ENCODE data around the gene LOXL1. TPM values are rescaled to one million over a fixed set of nuclear protein-coding genes. Genes with fewer than 3 reads are reported as not detected.

The LOXL1 gene
- total and polyA plus RNA-seq, 7 donors, result 3.0 to 27.7 (median 9.7) TPM; not detected in 1

- no peaks in the 10 kb centered on the region for H3K9me3 ChIP-seq
- peaks cover 0 to 36% (median 34%) of the 10 kb centered on the region in 4 donors for H3K4me1 ChIP-seq
- intact Hi-C loops (cut with DNase I), result loop anchor here (10.0 kb wide), 1 partner anchor 155 kb away; the partner anchor contains the start of gene ISLR2
- TF ChIP-seq POLR2A (IDR thresholded peaks at IDR 0.05), result no peak
- TF ChIP-seq, protein P1, sequence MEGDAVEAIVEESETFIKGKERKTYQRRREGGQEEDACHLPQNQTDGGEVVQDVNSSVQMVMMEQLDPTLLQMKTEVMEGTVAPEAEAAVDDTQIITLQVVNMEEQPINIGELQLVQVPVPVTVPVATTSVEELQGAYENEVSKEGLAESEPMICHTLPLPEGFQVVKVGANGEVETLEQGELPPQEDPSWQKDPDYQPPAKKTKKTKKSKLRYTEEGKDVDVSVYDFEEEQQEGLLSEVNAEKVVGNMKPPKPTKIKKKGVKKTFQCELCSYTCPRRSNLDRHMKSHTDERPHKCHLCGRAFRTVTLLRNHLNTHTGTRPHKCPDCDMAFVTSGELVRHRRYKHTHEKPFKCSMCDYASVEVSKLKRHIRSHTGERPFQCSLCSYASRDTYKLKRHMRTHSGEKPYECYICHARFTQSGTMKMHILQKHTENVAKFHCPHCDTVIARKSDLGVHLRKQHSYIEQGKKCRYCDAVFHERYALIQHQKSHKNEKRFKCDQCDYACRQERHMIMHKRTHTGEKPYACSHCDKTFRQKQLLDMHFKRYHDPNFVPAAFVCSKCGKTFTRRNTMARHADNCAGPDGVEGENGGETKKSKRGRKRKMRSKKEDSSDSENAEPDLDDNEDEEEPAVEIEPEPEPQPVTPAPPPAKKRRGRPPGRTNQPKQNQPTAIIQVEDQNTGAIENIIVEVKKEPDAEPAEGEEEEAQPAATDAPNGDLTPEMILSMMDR (IDR thresholded peaks at IDR 0.05), result no peak
- no peaks in the 10 kb centered on the region for H3K27me3 ChIP-seq
- WGBS, 2 donors, result 24 to 75% methylated on average over 1 of the region's 1 CpG
- H3K27ac ChIP-seq, result no peak overlapping the region
- no peaks in the 10 kb centered on the region for H3K36me3 ChIP-seq
- DNase-seq, result peak; percentile 48
- no peak overlapping the region for H3K4me3 ChIP-seq
Observed at GRCh38 chr15:73979636-73980035, 53.4 kb downstream of the LOXL1 start.

DNA sequence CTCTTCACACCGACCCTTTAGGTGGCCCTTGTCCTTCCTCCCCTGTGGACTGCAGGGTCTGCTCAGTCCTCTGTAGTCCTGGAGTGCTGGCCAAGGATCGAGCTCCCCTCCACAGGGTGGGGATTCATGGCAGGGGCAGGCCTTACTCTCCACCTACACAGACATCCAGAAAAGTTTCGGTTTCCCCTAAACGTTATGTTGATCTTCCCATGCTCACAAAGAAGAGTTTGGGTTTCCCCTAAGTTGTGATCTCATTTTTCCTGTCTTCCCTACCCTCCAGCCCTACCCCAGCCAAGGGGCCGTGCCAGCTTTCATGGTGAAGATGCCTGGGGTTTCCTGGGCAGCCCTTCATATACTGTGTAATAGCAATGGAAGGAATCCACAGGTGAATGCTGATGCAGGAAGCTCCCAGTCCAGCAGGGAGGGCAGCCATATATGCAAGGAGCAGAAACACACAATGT is 55.5 kb downstream of the LOXL1 start:
- Histone ChIP-seq H3K27ac (peak overlapping the region; percentile 84 to 94 (median 87)), H3K27me3 (no peaks in the 10 kb centered on the region), H3K9me3 (no peaks in the 10 kb centered on the region), H3K4me3 (no peak overlapping the region), H3K36me3 (peaks cover 0 to 13% (median 0%) of the 10 kb centered on the region in 4 donors), H3K4me1 (peaks cover 0 to 55% (median 45%) of the 10 kb centered on the region in 4 donors)
- intact Hi-C loops (cut with DNase I), result no loop called here
- 35 to 55% methylated on average over 5 of the region's 5 CpGs for WGBS, 2 donors
- TF ChIP-seq, protein P1 (IDR thresholded peaks at IDR 0.05), result no peak
- no peak for TF ChIP-seq POLR2AphosphoS5 (IDR thresholded peaks at IDR 0.05)
- TF ChIP-seq EP300 (IDR thresholded peaks at IDR 0.05), result no peak
- no peak for TF ChIP-seq POLR2A (IDR thresholded peaks at IDR 0.05)
- DNase-seq, result peak; percentile 60

GRCh38 chr15:73982222-73982962 is 56.1 kb downstream of the LOXL1 start:
- TF ChIP-seq, protein P1 (IDR thresholded peaks at IDR 0.05), result no peak
- TF ChIP-seq POLR2A (IDR thresholded peaks at IDR 0.05) (no peak), POLR2AphosphoS5 (IDR thresholded peaks at IDR 0.05) (peak in 2 of 4 donors; percentile 62 to 66), EP300 (IDR thresholded peaks at IDR 0.05) (peak in 2 of 4 donors; percentile 40 to 51)
- Histone ChIP-seq H3K4me1 (peaks cover 0 to 61% (median 45%) of the 10 kb centered on the region in 4 donors), H3K27ac (peak overlapping the region; percentile 84 to 94 (median 87)), H3K9me3 (no peaks in the 10 kb centered on the region), H3K4me3 (peak overlapping the region in 1 of 4 donors; percentile 4), H3K27me3 (no peaks in the 10 kb centered on the region), H3K36me3 (peaks cover 0 to 13% (median 0%) of the 10 kb centered on the region in 4 donors)
- 19 to 39% methylated on average over 8 of the region's 8 CpGs for WGBS, 2 donors
- DNase-seq, result peak; percentile 93
- intact Hi-C loops (cut with DNase I), result no loop called here

DNA sequence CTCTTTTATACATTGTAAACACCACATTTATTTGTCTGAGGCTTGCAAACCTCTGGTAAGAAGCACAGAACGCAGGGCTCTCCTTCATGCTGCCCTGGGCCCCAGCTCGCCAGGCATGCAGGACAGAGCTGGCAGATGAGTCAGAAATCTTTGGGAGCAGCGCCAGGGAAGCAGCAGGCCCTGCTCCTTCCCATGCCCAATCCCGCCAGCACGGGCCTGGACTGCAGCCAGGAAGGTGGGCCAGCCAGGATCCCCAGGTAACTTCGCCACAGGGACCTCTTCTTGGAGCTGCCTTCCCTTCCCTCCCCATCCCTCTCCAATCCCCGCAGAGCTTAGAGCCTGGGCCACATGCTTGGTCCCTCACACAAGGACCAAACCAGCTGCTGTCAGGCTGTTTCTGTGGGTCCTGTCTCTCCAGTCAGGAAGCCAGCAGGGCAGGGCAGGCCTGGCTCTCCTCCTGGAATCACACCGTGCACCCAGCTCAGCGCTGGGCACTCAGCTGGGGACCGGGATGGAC is 57.0 kb downstream of the LOXL1 start:
- DNase-seq, result peak; percentile 90
- H3K27me3 ChIP-seq, result no peaks in the 10 kb centered on the region
- H3K9me3 ChIP-seq, result no peaks in the 10 kb centered on the region
- peaks cover 0 to 18% (median 0%) of the 10 kb centered on the region in 4 donors for H3K36me3 ChIP-seq
- no peak overlapping the region for H3K4me3 ChIP-seq
- TF ChIP-seq POLR2A (IDR thresholded peaks at IDR 0.05) (no peak), POLR2AphosphoS5 (IDR thresholded peaks at IDR 0.05) (peak in 3 of 4 donors; percentile 4 to 46 (median 15))
- peak overlapping the region; percentile 84 to 94 (median 87) for H3K27ac ChIP-seq
- 56 to 59% methylated on average over 10 of the region's 10 CpGs for WGBS, 2 donors
- peaks cover 0 to 66% (median 53%) of the 10 kb centered on the region in 4 donors for H3K4me1 ChIP-seq
- intact Hi-C loops (cut with DNase I), result no loop called here

DNA sequence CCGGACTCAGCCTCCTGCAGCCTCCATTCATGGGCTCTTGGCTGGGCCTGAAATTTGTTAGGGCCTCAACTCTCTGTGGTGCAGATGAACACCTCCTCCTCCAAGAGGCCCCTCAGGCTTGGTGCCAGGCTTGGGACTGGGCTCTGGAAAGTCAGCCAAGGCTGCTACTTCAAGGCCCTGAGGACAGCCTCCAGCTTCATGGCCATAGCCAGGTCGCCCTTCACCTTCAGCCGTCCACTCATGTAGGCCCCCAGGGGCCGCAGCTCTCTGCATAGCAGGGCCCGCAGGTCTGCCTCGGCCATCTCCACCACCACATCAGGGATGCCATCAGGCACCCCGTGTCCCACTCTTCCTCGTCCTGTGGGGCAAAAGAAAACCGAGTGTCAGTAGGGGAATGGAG is 57.5 kb downstream of the LOXL1 start:
- intact Hi-C loops (cut with DNase I), result no loop called here
- peaks cover 0 to 23% (median 0%) of the 10 kb centered on the region in 4 donors for H3K36me3 ChIP-seq
- no peak overlapping the region for H3K4me3 ChIP-seq
- H3K9me3 ChIP-seq, result no peaks in the 10 kb centered on the region
- peak; percentile 67 for DNase-seq
- H3K4me1 ChIP-seq, result peaks cover 0 to 70% (median 58%) of the 10 kb centered on the region in 4 donors
- TF ChIP-seq POLR2A (IDR thresholded peaks at IDR 0.05), result no peak
- no peak for TF ChIP-seq EP300 (IDR thresholded peaks at IDR 0.05)
- TF ChIP-seq, protein P1 (IDR thresholded peaks at IDR 0.05), result no peak
- TF ChIP-seq POLR2AphosphoS5 (IDR thresholded peaks at IDR 0.05), result no peak
- no peaks in the 10 kb centered on the region for H3K27me3 ChIP-seq
- peak overlapping the region; percentile 84 to 94 (median 87) for H3K27ac ChIP-seq
- WGBS, 2 donors, result 96% methylated on average over 9 of the region's 9 CpGs

All from sigmoid colon (tissue), 7 donors.